ENCODE measurements around the gene IFNL4.
"Not testable (repeated sequence)": the region's sequence is repeated elsewhere in the genome, so short reads cannot be mapped to it uniquely, and the experiment has no call there.

DNA sequence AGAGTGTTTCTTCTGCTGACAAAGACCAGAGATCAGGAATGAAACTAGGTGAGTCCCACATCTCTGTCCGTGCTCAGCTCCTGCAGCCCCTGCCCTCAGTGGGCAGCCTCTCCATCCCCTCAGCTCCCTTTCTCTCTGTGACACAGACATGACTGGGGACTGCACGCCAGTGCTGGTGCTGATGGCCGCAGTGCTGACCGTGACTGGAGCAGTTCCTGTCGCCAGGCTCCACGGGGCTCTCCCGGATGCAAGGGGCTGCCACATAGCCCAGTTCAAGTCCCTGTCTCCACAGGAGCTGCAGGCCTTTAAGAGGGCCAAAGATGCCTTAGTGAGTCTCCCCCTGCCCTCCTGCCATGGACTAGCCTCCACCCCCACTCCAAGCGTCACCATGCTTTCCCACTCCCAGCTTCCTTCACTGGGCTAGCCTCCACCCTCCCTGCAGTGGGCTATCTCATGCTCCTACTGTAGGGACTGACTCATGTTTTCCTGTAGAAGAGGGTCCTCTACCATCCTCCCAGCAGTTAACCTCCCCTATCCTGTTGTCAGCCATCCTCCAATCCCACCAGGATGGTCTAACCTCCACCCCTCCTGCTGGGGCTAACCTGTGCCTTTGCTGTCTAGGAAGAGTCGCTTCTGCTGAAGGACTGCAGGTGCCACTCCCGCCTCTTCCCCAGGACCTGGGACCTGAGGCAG lies 20.0 kb upstream of the IFNL4 start:
- TF ChIP-seq, protein P1, sequence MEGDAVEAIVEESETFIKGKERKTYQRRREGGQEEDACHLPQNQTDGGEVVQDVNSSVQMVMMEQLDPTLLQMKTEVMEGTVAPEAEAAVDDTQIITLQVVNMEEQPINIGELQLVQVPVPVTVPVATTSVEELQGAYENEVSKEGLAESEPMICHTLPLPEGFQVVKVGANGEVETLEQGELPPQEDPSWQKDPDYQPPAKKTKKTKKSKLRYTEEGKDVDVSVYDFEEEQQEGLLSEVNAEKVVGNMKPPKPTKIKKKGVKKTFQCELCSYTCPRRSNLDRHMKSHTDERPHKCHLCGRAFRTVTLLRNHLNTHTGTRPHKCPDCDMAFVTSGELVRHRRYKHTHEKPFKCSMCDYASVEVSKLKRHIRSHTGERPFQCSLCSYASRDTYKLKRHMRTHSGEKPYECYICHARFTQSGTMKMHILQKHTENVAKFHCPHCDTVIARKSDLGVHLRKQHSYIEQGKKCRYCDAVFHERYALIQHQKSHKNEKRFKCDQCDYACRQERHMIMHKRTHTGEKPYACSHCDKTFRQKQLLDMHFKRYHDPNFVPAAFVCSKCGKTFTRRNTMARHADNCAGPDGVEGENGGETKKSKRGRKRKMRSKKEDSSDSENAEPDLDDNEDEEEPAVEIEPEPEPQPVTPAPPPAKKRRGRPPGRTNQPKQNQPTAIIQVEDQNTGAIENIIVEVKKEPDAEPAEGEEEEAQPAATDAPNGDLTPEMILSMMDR (conservative IDR thresholded peaks at IDR 0.05; ENCODE audit: low read depth in 2 of 2), result not testable (repeated sequence)
- not testable (repeated sequence) for TF ChIP-seq CREB1 (CRISPR knock-in tag; IDR thresholded peaks at IDR 0.05; ENCODE audit: low read depth); ETS1 (IDR thresholded peaks at IDR 0.05); POLR2AphosphoS5 (IDR thresholded peaks at IDR 0.05; ENCODE audit: low read depth); EZH2 (IDR thresholded peaks at IDR 0.05; ENCODE audit: low read depth, unreplicated experiment); EZH2phosphoT487 (IDR thresholded peaks at IDR 0.05; ENCODE audit: unreplicated experiment); JUNB (IDR thresholded peaks at IDR 0.05; ENCODE audit: unreplicated experiment); NANOG (IDR thresholded peaks at IDR 0.05; ENCODE audit: borderline replicate concordance); STAT1 (IDR thresholded peaks at IDR 0.05; ENCODE audit: unreplicated experiment); ZNF114 (CRISPR knock-in tag; IDR thresholded peaks at IDR 0.05); ZNF331 (CRISPR knock-in tag; IDR thresholded peaks at IDR 0.05; ENCODE audit: low read depth)
- TF ChIP-seq, protein P2, sequence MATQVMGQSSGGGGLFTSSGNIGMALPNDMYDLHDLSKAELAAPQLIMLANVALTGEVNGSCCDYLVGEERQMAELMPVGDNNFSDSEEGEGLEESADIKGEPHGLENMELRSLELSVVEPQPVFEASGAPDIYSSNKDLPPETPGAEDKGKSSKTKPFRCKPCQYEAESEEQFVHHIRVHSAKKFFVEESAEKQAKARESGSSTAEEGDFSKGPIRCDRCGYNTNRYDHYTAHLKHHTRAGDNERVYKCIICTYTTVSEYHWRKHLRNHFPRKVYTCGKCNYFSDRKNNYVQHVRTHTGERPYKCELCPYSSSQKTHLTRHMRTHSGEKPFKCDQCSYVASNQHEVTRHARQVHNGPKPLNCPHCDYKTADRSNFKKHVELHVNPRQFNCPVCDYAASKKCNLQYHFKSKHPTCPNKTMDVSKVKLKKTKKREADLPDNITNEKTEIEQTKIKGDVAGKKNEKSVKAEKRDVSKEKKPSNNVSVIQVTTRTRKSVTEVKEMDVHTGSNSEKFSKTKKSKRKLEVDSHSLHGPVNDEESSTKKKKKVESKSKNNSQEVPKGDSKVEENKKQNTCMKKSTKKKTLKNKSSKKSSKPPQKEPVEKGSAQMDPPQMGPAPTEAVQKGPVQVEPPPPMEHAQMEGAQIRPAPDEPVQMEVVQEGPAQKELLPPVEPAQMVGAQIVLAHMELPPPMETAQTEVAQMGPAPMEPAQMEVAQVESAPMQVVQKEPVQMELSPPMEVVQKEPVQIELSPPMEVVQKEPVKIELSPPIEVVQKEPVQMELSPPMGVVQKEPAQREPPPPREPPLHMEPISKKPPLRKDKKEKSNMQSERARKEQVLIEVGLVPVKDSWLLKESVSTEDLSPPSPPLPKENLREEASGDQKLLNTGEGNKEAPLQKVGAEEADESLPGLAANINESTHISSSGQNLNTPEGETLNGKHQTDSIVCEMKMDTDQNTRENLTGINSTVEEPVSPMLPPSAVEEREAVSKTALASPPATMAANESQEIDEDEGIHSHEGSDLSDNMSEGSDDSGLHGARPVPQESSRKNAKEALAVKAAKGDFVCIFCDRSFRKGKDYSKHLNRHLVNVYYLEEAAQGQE (IDR thresholded peaks at IDR 0.05; ENCODE audit: unreplicated experiment), result not testable (repeated sequence)

Data from GM23338 (cell line).